GM12878 (cell line): ENCODE results near the gene CTIF. TPM values are rescaled to one million over a fixed set of nuclear protein-coding genes. Genes with fewer than 3 reads are reported as not detected.

Source experiments
- CHD2 ChIP-seq: IDR thresholded peaks from 2 replicates; pipeline ENCODE4 v1.6.1; 2011; ENCODE audit warnings: low read depth, low read length, improper control_type of control experiment, borderline replicate concordance
- CUX1 ChIP-seq: IDR thresholded peaks from 2 replicates; pipeline ENCODE4 v1.6.1; 2012; ENCODE audit warnings: improper control_type of control experiment, low read depth, low read length; ENCODE audit not compliant: insufficient replicate concordance
- IRF5 ChIP-seq: fragments of 450-650 bp; IDR thresholded peaks from 2 replicates; pipeline ENCODE4 v1.6.1; 2017; ENCODE audit warnings: borderline replicate concordance
- MXI1 ChIP-seq: fragments of 150-350 bp; IDR thresholded peaks from 2 replicates; pipeline ENCODE4 v1.6.1; 2011; ENCODE audit warnings: low read depth, mild to moderate bottlenecking, inconsistent platforms, low read length, improper control_type of control experiment
- polyA plus RNA-seq, 11 experiments: library from polyadenylated mRNA; depleted of rRNA in 4 of 11; unstranded in 6 of 11; stranded (reverse) in 5 of 11; fragments of >200 nt; fragmentation: Nextera tagmentation in 4 of 11; fragmentation: Illumina TruSeq in 1 of 11; extraction: Ambion mirVana in 4 of 11; extraction: Trizol in 1 of 11; gene quantifications; 1 replicate in 1 of 11; 2 replicates in 10 of 11; pipeline versions ENCODE4 v1.2.1 to v1.2.3, GENCODE V29; 2011 to 2016; ENCODE audit warnings: inconsistent platforms in 2 of 11, missing spikeins in 2 of 11, low read depth in 1 of 11
- total RNA-seq, 4 experiments: library from RNA; depleted of rRNA in 3 of 4; stranded (reverse); fragments of >200 nt in 3 of 4; fragmentation: Illumina TruSeq in 1 of 4; extraction: Trizol in 1 of 4; gene quantifications; 2 replicates each; pipeline versions ENCODE4 v1.2.1 to v1.2.3, GENCODE V29; 2013 to 2021

Gene CTIF
- total and polyA plus RNA-seq, 10 of the 15 experiments (the other 5 are each of a cell fraction or from before 2014, with no cell fraction given) = 0.06 to 11.6 (median 2.5) TPM

GRCh38 chr18:48818329-48819254 is 279.8 kb downstream of the CTIF start (continued):
- TF ChIP-seq CHD2 (no peak), IRF5 (no peak), MXI1 (no peak), CUX1 (no peak)
